PC-3 (cell line): Measurements from ENCODE around the gene SPATA9.

Source experiments
- CTCF ChIP-seq: fragments of 300-600 bp; sonication (generic); conservative IDR thresholded peaks from 2 replicates; pipeline ENCODE4 v1.5.1; 2017; ENCODE audit warnings: antibody characterized with exemption, low read depth, mild to moderate bottlenecking, low read length
- EZH2 ChIP-seq: fragments of 300-600 bp; sonication (generic); IDR thresholded peaks from one replicate; pipeline ENCODE4 v1.6.1; 2017; ENCODE audit warnings: antibody characterized with exemption, mild to moderate bottlenecking, low read length; ENCODE audit not compliant: unreplicated experiment

- TF ChIP-seq CTCF: no peak
- TF ChIP-seq EZH2: no peak
Measured at GRCh38 chr5:95669540-95669939, 13.3 kb downstream of the SPATA9 start.
